H1 (cell line): Measurements from ENCODE around the gene KIT. TPM values are rescaled to one million over a fixed set of nuclear protein-coding genes. Genes with fewer than 3 reads are reported as not detected.

Experiments
- CTCF ChIA-PET: fragments of 300-600 bp; sonication (Branson Sonifier 250); formaldehyde crosslinking; loops from one replicate; lab custom pipeline; 2021; ENCODE audit not compliant: partially characterized antibody; lab: Charles Lee
- POLR2A ChIA-PET: fragments of 300-600 bp; sonication (Branson Sonifier 250); formaldehyde crosslinking; loops from one replicate; lab custom pipeline; 2021; ENCODE audit warnings: inconsistent platforms; ENCODE audit not compliant: partially characterized antibody; lab: Charles Lee
- DNase-seq, 2 experiments: peaks; one replicate each; pipeline versions ENCODE4 v3.0.0 to v3.0.0-alpha.2; 2010 to 2022; ENCODE audit warnings: low spot score in 2 of 2, low read depth in 1 of 2, mixed read lengths in 1 of 2
- FAIRE-seq: peaks from 2 replicates; lab custom pipeline; 2011; peaks lifted over from hg19 to GRCh38; lab: Jason Lieb, UNC
- H2AFZ ChIP-seq: 2 replicates; pipeline ENCODE4 v1.8.1; 2012; ENCODE audit warnings: low read length, inconsistent platforms
- H2AK5ac ChIP-seq: 2 replicates; pipeline ENCODE4 v1.6.1; 2013; ENCODE audit warnings: low read depth, low read length
- H2BK120ac ChIP-seq: replicated peaks from 2 replicates; pipeline ENCODE3; 2013; ENCODE audit warnings: low read depth, low read length, inconsistent platforms
- H2BK12ac ChIP-seq: 2 replicates; pipeline ENCODE4 v1.6.1; 2013; ENCODE audit warnings: low read depth, low read length
- H2BK15ac ChIP-seq: 2 replicates; pipeline ENCODE4 v1.6.1; 2013; ENCODE audit warnings: low read length
- H2BK20ac ChIP-seq: 2 replicates; pipeline ENCODE4 v1.6.1; 2013; ENCODE audit warnings: low read length
- H2BK5ac ChIP-seq: 2 replicates; pipeline ENCODE4 v1.6.1; 2013; ENCODE audit warnings: low read depth, low read length
- H3K14ac ChIP-seq: 2 replicates; pipeline ENCODE4 v1.6.1; 2013; ENCODE audit warnings: inconsistent platforms; ENCODE audit not compliant: insufficient read length
- H3K18ac ChIP-seq: 2 replicates; pipeline ENCODE4 v1.6.1; 2013; ENCODE audit warnings: low read length; ENCODE audit errors: extremely low read depth
- H3K23ac ChIP-seq: 2 replicates; pipeline ENCODE4 v1.6.1; 2013; ENCODE audit warnings: inconsistent platforms; ENCODE audit not compliant: insufficient read length
- H3K23me2 ChIP-seq: 2 replicates; pipeline ENCODE4 v1.6.1; 2013; ENCODE audit warnings: low read depth, low read length
- H3K27ac ChIP-seq: 2 replicates; pipeline ENCODE4 v1.6.1; 2011; ENCODE audit warnings: low read depth, low read length, inconsistent platforms
- H3K27me3 ChIP-seq, 4 experiments: replicated peaks in 1 of 4; 1 replicate in 1 of 4; 2 replicates in 3 of 4; pipeline versions ENCODE4 v1.6.1 to v1.8.1; 2011 to 2013; ENCODE audit warnings: low read length in 3 of 4, mild to moderate bottlenecking in 3 of 4, inconsistent platforms in 2 of 4, mixed read lengths in 2 of 4, moderate library complexity in 1 of 4; ENCODE audit not compliant: control insufficient read depth in 3 of 4, insufficient read depth in 3 of 4; ENCODE audit errors: extremely low read depth in 1 of 4
- H3K36me3 ChIP-seq, 4 experiments: 2 replicates each; pipeline versions ENCODE4 v1.6.1 to v1.8.1; 2011 to 2013; ENCODE audit warnings: mild to moderate bottlenecking in 4 of 4, low read length in 3 of 4, moderate library complexity in 2 of 4, control low read depth in 1 of 4, inconsistent platforms in 1 of 4; ENCODE audit not compliant: insufficient read depth in 4 of 4, control insufficient read depth in 2 of 4
- H3K4ac ChIP-seq: replicated peaks from 2 replicates; pipeline ENCODE3; 2013; ENCODE audit warnings: low read length, low read depth, mixed read lengths, inconsistent platforms; ENCODE audit not compliant: insufficient read length
- H3K4me1 ChIP-seq, 4 experiments: replicated peaks in 1 of 4; 1 replicate in 1 of 4; 2 replicates in 3 of 4; pipeline versions ENCODE4 v1.6.1 to v1.8.1; 2011 to 2013; ENCODE audit warnings: low read length in 3 of 4, inconsistent platforms in 2 of 4, mixed read lengths in 1 of 4; ENCODE audit not compliant: insufficient read depth in 4 of 4, control insufficient read depth in 3 of 4
- H3K4me2 ChIP-seq, 2 experiments: 2 replicates each; pipeline versions ENCODE4 v1.6.1 to v1.8.1; 2011 to 2013; ENCODE audit warnings: low read depth in 2 of 2, low read length in 2 of 2, control low read depth in 1 of 2, inconsistent platforms in 1 of 2, mild to moderate bottlenecking in 1 of 2; ENCODE audit not compliant: insufficient read depth in 1 of 2
- H3K4me3 ChIP-seq, 4 experiments: fragments of 200-600, 300-600 bp in 1 of 4; sonication (generic), shearing (Covaris generic), sonication (Bioruptor Twin) in 1 of 4; 2 replicates each; pipeline versions ENCODE4 v1.5.1 to v1.8.1; 2011 to 2016; ENCODE audit warnings: low read length in 4 of 4, low read depth in 3 of 4, control low read depth in 2 of 4, inconsistent platforms in 2 of 4, mild to moderate bottlenecking in 2 of 4, mixed read lengths in 1 of 4, moderate library complexity in 1 of 4; ENCODE audit not compliant: insufficient read depth in 2 of 4; ENCODE audit errors: extremely low read depth in 1 of 4
- H3K56ac ChIP-seq: replicated peaks from 2 replicates; pipeline ENCODE3; 2013; ENCODE audit warnings: low read depth, mild to moderate bottlenecking, mixed read lengths, low read length, inconsistent platforms; ENCODE audit not compliant: insufficient read length
- H3K79me1 ChIP-seq: 2 replicates; pipeline ENCODE4 v1.6.1; 2013; ENCODE audit warnings: low read depth, low read length, control low read depth
- H3K79me2 ChIP-seq, 2 experiments: 2 replicates each; pipeline versions ENCODE4 v1.6.1 to v1.8.1; 2012 to 2013; ENCODE audit warnings: low read length in 2 of 2, mild to moderate bottlenecking in 2 of 2, inconsistent platforms in 1 of 2; ENCODE audit not compliant: insufficient read depth in 2 of 2, control insufficient read depth in 1 of 2
- H3K9ac ChIP-seq, 4 experiments: replicated peaks in 1 of 4; 1 replicate in 1 of 4; 2 replicates in 3 of 4; pipeline versions ENCODE4 v1.6.1 to v1.8.1; 2011 to 2013; ENCODE audit warnings: low read depth in 3 of 4, low read length in 3 of 4, control low read depth in 2 of 4, mild to moderate bottlenecking in 2 of 4, moderate library complexity in 2 of 4, inconsistent platforms in 1 of 4; ENCODE audit errors: extremely low read depth in 1 of 4
- H3K9me3 ChIP-seq, 2 experiments: 2 replicates each; pipeline versions ENCODE4 v1.6.1 to v1.8.1; 2012 to 2013; ENCODE audit warnings: mild to moderate bottlenecking in 2 of 2, moderate library complexity in 2 of 2, control low read depth in 1 of 2, inconsistent platforms in 1 of 2, low read depth in 1 of 2, low read length in 1 of 2, mixed read lengths in 1 of 2; ENCODE audit not compliant: insufficient read depth in 2 of 2
- H4K20me1 ChIP-seq, 2 experiments: replicated peaks in 1 of 2; 2 replicates each; pipeline versions ENCODE3 to v1.8.1; 2011 to 2013; ENCODE audit warnings: inconsistent platforms in 2 of 2, low read length in 2 of 2, mild to moderate bottlenecking in 1 of 2; ENCODE audit not compliant: insufficient read depth in 2 of 2, control insufficient read depth in 1 of 2
- H4K5ac ChIP-seq: 2 replicates; pipeline ENCODE4 v1.6.1; 2013; ENCODE audit warnings: low read length, low read depth, mixed read lengths, inconsistent platforms; ENCODE audit not compliant: insufficient read length
- H4K8ac ChIP-seq: 2 replicates; pipeline ENCODE4 v1.8.0; 2013; ENCODE audit warnings: mild to moderate bottlenecking, moderate library complexity, low read length, inconsistent platforms; ENCODE audit not compliant: insufficient read depth; ENCODE audit errors: extremely low read depth
- H4K91ac ChIP-seq: replicated peaks from 2 replicates; pipeline ENCODE3; 2013; ENCODE audit warnings: low read length, mixed read lengths, inconsistent platforms; ENCODE audit not compliant: insufficient read length
- ASH2L ChIP-seq: fragments of 200-600, 300-600 bp; sonication (generic); IDR thresholded peaks from one replicate; pipeline ENCODE4 v1.7.1; 2017; ENCODE audit warnings: low read length
- FOSL1 ChIP-seq: IDR thresholded peaks from 2 replicates; pipeline ENCODE4 v1.6.1; 2011; ENCODE audit warnings: mild to moderate bottlenecking, low read depth, low read length, moderate library complexity; ENCODE audit not compliant: insufficient read depth
- HDAC2 ChIP-seq, 2 experiments: fragments of 300-600 bp in 1 of 2; sonication (generic) in 1 of 2; IDR thresholded peaks; 2 replicates each; pipeline ENCODE4 v1.6.1; 2011 to 2012; ENCODE audit warnings: low read depth in 2 of 2, low read length in 2 of 2, mild to moderate bottlenecking in 2 of 2, moderate library complexity in 2 of 2, borderline replicate concordance in 1 of 2, inconsistent platforms in 1 of 2
- NRF1 ChIP-seq: IDR thresholded peaks from 2 replicates; pipeline ENCODE4 v1.6.1; 2011; ENCODE audit warnings: mild to moderate bottlenecking, low read depth, low read length, improper control_type of control experiment
- PHF8 ChIP-seq: fragments of 200-600 bp; sonication (generic); conservative IDR thresholded peaks from 2 replicates; pipeline ENCODE4 v1.7.1; 2012; ENCODE audit warnings: low read depth, mild to moderate bottlenecking, inconsistent platforms, low read length, moderate library complexity
- WGBS, 2 experiments: shearing (Covaris generic) in 1 of 2; methylation state at CpG; one replicate each; pipeline versions ENCODE4 v1.1.6 to v1.1.7; 2013 to 2015; ENCODE audit warnings: low lambda C conversion rate in 2 of 2, mixed read lengths in 2 of 2, inconsistent platforms in 1 of 2, low coverage in 1 of 2, missing lambda C conversion rate in 1 of 2; ENCODE audit not compliant: insufficient replicate concordance in 2 of 2, insufficient coverage in 1 of 2, insufficient read length in 1 of 2; ENCODE audit errors: extremely low coverage in 1 of 2, missing lambda C conversion rate in 1 of 2; 5-methylcytosine and 5-hydroxymethylcytosine counted together
- polyA plus RNA-seq, 7 experiments: library from polyadenylated mRNA; depleted of rRNA in 3 of 7; stranded (reverse) in 5 of 7; unstranded in 2 of 7; fragments of >200 nt in 5 of 7; fragments of 200-250 nt in 2 of 7; gene quantifications; 1 replicate in 5 of 7; 2 replicates in 1 of 7; 4 replicates in 1 of 7; pipeline versions ENCODE4 v1.2.1 to v1.2.3, GENCODE V29; 2011 to 2013; ENCODE audit warnings: missing spikeins in 2 of 7, mixed read lengths in 2 of 7
- total RNA-seq: library from RNA; stranded (reverse); fragmentation: NEBNext Ultra II Directional; extraction: Animal tissue kit (Norgen Biotek cat#: 25700); gene quantifications from 2 replicates; pipeline ENCODE4 v1.2.1, GENCODE V29; 2021

Gene KIT
- total and polyA plus RNA-seq, 2 of the 8 experiments (the other 6 are each of a cell fraction or from before 2014, with no cell fraction given): 14.4 to 24.8 TPM

- TF ChIP-seq ASH2L (no peak), FOSL1 (no peak), PHF8 (no peak), NRF1 (no peak), HDAC2 (IDR thresholded peaks at IDR 0.05; ENCODE audit: borderline replicate concordance in 1 of 2, low read depth in 2 of 2, low read length in 2 of 2) (no peak)
- WGBS, 2 experiments: 94% methylated on average over 1 of the region's 1 CpG; no CpG with 5 or more reads in 1 of the 2 experiments
- H3K27me3 ChIP-seq: no peaks in the 10 kb centered on the region
- ChIA-PET CTCF (interaction anchor here (1.3 kb wide), 1 partner anchor 12 kb away, joined by 4 read pairs; no protein-coding TSS in a partner anchor), POLR2A (interaction anchor here (1.5 kb wide), 1 partner anchor 13 kb away, joined by 4 read pairs; no protein-coding TSS in a partner anchor)
- H3K4me3 ChIP-seq: no peak overlapping the region
- H3K4me1 ChIP-seq: peaks cover 0 to 3% (median 1%) of the 10 kb centered on the region in 4 experiments; a peak in 2 of 7 replicates
- no peak overlapping the region for H3K4ac ChIP-seq
- DNase-seq (no peak), FAIRE-seq (no peak)
- H4K20me1 ChIP-seq: no peaks in the 10 kb centered on the region
- no peak overlapping the region for H3K18ac ChIP-seq
- peaks cover 0 to 32% (median 13%) of the 10 kb centered on the region in 4 experiments; a peak in 5 of 8 replicates for H3K36me3 ChIP-seq
- no peak overlapping the region for H2BK120ac ChIP-seq
- no peak overlapping the region for H3K4me2 ChIP-seq
- no peak overlapping the region for H2AFZ ChIP-seq
- no peak overlapping the region for H2BK15ac ChIP-seq
- H4K5ac ChIP-seq: no peak overlapping the region
- no peak overlapping the region for H2BK12ac ChIP-seq
- H3K79me2 ChIP-seq: no peaks in the 10 kb centered on the region
- no peak overlapping the region for H2BK5ac ChIP-seq
- H3K14ac ChIP-seq: no peak overlapping the region
- H2BK20ac ChIP-seq: no peak overlapping the region
- H3K9me3 ChIP-seq: no peaks in the 10 kb centered on the region
- H3K23me2 ChIP-seq: no peaks in the 10 kb centered on the region
- no peak overlapping the region for H3K56ac ChIP-seq
- H3K9ac ChIP-seq: no peak overlapping the region
- no peak overlapping the region for H4K91ac ChIP-seq
- no peak overlapping the region for H4K8ac ChIP-seq
- H3K23ac ChIP-seq: no peak overlapping the region
- no peaks in the 10 kb centered on the region for H3K79me1 ChIP-seq
- no peak overlapping the region for H3K27ac ChIP-seq
- H2AK5ac ChIP-seq: no peak overlapping the region
Observed at GRCh38 chr4:54729256-54729655, 71.5 kb downstream of the KIT start.
